ACHN (cell line): ENCODE measurements around the gene TTC39C.

Experiments used
- DNase-seq: peaks from one replicate; pipeline ENCODE4 v3.0.0-alpha.2; 2015
- in situ Hi-C: cut with HindIII; loops from 2 replicates; pipeline ENCODE4 v1.10.0; 2017; ENCODE audit warnings: low sequenced_read_pairs, low pct_ligation_motif_present, low pct_unique_long_range_greater_than_20kb

Gene TTC39C

DNA sequence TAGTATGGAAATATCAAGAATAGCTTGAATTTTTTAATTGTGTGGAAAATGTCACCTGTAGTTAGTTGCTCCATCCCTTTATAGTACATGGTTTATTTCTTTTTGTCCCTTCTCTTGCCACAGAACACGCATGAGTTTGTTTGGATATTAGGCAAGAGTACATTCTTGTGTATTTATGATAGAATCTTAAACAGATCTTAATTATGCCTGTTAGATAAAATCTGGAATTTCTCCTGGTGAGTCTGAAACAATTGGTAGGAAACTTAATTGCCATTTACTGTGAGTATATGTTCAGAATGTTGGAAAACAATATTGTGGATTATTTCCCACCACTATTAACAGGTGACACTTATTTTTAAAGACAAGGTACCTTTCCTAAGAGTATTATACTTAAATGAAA is 94.1 kb downstream of the TTC39C start:
- no peak for DNase-seq
- in situ Hi-C loops = no loop called here

DNA sequence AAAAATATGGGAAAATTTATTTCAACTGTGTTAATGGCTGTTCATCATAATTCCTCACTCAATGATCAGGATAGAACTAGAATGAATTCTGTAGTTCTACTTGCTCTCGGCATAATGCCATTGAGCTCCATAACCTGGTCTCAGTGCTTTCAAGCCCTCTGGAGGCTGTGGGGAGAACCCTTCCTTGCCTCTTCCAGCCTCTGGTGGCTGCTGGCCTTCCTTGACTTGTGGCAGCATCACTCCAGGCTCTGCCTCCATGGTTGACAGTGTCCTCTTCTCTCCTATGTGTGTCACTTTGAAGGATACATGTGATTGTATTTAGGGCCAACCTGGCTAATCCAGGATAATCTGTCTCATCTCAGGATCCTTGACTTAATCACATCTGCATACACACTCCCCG is 97.4 kb downstream of the TTC39C start:
- DNase-seq = no peak
- in situ Hi-C loops = no loop called here

DNA sequence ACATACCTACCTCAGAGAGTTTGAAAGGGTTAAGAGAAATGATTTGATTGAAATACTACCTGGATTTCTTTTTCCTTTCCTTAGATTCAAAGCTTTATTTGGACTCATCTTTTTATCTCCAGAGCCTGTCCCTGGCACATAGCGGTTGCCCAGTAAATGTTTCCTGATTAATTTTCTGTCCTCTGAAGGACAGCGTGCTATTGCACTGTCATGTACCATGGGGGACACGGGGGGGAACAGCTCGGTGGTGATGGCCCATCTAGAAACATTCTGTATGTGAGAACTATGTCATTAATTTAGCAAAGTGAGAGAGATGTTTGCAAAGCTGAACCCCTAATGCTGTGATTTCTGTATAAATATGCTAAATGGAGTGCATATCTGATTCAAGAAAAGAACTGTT is 97.9 kb downstream of the TTC39C start:
- in situ Hi-C loops = no loop called here
- DNase-seq = no peak

DNA sequence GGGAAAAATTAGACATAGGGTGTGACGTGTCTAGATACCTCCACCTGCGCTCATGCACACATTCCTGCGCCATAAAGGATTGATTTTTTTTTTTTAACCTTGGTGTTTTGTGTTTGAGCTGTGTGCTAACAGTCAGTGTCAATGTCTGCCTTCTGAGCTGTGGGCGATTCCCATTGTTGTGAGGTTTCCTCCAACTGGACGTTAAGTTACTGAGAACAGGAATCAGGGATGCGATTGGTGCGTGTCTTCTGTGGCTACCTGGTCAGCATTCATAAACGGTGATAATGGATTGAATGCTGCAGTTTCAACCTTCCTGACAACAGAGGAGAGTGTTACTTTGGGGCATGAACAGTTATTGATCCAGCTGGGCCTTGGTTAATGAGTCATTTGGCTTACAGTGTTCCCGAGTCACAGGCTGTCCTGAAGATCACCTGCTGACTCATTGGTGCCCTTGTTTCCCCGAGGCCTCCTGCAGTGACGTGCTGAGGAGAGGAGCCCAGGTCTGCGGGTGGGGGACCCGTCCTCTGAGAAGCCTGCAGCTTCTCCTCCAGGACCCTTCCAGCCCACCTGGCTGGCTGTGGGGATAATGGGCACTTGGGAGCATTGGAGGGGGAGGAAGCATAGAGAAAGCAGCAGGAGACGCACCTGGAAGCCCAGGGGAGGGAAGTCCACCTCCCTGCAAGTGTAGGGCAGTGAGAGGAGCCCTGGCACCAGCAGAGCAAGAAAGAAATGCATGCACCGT is 98.5 kb downstream of the TTC39C start:
- DNase-seq = peak; percentile 19
- in situ Hi-C loops = no loop called here

DNA sequence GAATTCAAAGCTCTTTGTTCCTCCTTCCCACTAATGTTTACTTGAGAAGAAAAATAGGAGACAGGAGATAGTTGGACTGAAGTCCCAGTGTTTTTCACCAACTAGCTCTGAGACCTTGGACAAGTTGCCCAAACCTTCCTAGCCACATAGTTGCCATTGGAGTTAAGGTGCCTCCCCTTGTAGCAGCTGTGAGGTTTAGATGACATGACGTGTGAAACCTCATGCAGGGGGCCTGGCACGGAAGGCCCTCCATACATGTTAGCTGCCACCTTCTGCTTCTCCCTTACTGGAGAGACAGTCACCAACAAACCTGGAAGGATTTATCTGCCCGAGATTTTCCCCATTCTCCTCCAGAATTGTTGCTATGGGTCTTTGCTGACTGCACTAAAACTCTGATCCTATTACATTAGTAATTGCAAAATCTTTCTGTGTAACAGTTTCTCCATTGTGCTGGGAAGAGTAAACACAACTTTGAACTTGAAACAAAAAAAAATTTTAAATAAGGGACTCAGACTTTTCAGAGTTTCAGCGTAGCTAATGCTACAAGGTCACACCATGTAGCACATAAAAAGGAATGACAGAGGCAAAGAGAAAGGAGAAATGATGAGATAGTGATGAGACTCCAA is 100.5 kb downstream of the TTC39C start:
- no peak for DNase-seq
- in situ Hi-C loops = no loop called here

DNA sequence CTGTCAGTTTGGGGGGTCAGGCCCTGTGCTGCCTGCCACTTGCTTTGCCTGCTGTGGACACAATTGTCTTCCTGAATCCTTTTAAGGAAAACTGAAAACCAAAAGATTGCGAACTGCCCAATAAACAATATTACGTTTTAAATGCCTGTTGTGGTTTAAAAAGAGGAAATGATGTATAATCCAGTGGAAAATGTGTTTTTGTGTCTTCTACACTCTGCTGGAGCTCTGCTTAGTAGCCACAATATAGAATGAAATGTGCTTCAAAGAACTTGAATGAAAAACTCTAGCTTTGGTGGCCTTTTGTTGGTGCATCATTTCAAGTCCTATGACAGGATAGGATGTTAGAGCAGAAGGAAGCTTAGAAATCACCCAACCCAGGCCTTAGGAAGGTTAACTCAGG is 101.1 kb downstream of the TTC39C start:
- no peak for DNase-seq
- in situ Hi-C loops = no loop called here

DNA sequence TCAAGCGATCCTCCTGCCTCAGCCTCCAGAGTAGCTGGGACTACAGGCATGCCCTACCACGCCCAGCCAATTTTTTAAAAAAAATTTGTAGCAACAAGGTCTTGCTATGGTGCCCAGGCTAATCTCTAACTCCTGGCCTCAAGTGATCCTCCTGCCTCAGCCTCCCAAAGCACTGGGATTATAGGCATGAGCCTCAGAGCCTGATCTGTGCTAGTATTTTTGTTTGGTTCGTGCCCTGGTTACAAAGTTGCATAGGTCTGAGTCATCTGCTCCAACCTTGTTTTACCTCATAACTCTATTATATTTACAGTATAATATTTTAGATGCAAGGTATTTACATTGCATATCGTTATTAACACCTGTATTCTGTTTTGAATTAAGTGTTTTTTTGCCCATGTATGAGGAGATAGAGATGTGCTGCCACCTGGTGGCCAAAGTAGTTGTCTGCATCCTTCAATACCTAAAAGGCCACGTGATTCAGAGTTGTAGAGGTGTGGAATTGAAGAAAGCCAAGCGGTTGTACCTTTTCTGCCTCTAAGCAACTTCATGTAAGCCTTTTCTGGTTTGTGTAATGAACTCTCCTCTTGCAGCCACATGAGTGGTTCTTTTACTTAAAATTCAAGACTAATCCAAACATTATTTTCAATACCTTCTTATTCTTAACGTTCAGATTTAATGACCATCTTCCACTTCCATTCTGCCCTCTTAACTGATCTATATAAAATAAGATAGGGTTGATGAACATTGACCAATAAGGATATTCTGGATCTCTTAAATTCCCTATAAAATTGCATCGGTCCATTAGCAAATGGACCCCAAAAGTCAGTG is 104.4 kb downstream of the TTC39C start:
- in situ Hi-C loops = no loop called here
- DNase-seq = peak; percentile 72

DNA sequence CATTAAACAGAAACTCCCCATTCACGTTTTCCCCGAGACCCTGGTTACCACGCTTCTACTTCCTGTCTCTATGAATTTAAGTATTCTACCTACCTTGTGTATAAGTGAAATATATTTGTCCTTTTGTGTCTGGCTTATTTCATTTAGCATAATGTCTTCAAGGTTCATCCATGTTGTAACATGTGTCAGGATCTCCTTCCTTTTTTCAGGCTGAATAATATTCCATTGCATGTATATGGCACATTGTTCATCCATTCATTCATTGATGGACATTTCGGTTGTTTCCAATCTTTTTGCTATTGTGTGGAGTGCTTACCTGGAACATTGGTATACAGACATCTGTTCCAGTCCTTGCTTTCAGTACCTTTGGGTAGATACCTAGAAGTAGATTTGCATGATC is 106.1 kb downstream of the TTC39C start:
- no peak for DNase-seq
- in situ Hi-C loops = no loop called here

DNA sequence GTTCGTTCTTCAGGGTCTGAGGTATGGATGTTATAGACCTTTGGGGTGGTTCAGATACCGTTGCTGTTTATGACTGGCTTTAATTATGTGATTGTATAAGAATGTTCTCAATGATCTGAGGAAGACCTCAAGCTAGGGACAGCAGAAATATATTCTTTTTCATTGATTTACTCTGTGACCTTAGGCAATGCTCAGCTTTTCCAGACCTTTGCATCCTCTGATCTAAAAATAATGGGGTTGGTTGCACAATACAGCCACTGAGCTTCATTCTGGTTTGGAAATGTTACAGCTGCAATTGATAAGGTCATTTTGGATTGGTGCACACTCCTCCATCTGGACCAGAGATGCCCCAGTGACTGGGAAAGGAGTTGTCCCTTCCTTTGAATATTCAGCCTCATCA is 107.1 kb downstream of the TTC39C start:
- in situ Hi-C loops = no loop called here

DNA sequence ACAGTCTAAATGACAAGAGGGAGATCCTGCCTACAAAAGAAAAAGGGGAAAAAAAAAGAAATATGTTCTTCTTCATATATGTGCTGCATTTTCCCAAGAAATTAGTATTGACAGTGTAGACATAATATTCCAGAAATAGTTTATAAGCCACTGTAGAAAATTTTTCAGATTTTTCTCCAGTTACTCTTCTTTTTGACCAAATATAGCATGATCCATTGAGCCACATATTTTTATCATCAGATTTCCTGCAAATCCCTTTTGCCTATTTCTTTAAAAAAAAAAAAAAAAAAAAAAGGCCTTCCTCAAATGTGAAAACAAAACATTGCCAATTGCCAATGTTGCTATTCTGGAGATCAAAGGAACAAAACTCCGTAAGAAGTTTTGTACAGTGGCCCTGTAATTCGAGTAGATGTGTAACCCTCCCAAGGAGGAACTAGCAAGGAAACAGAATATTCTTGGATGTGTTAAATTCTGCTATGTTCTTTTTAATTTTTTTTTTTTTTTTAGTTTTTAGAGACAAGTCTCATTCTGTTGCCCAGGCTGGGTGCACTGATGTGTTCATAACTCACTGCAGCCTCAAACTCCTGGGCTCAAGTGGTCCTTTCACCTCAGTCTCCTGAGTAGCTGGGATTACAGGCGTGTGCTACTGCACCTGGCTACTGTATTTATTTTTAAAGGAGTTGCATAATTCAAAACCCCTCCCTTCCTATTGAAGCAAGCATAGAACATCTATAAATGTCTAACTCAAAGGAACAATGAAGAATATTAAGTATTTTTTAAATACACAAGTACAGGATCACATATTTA is 111.8 kb downstream of the TTC39C start:
- DNase-seq = no peak
- in situ Hi-C loops = no loop called here

More for the DNA sequence above, 107.1 kb downstream of the TTC39C start:
- no peak for DNase-seq

DNA sequence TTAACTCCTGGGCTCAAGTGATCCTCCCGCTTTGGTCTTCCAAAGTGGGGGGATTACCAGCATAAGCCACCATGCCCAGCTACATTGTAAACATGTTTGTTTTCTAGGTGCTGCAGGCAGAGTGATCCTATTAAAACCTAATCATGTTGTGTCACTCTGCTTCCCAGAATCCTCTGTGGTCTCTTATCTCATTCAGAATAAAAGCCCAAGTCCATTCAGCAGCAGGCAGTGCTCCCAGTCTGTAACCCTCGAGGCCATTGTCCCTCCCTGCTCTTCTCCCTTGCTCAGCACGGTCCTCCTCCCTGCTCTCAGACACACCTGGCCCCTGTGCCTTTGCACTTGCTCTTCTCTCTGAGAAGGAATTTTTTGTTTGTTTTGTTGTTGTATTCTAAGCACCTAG is 113.2 kb downstream of the TTC39C start:
- in situ Hi-C loops = no loop called here
- DNase-seq = no peak

DNA sequence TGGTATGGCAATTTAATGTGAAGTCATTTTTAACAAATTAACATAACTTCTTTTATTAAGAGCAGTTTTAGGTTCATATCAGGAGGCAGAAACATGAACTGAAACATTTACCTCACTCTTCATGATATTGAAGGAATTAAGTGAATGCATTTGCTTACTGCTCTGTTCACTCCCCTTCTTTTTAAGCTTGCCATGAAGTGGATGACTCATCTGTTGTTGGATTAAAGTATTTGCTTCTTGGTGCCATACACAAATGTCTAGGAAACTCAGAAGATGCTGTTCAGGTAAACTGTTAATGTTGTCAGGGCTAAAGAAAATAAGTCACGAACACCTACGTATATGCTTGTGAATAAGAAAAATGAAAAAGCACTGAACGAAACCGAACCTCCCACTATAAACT is 114.1 kb downstream of the TTC39C start:
- in situ Hi-C loops = no loop called here
- no peak for DNase-seq

DNA sequence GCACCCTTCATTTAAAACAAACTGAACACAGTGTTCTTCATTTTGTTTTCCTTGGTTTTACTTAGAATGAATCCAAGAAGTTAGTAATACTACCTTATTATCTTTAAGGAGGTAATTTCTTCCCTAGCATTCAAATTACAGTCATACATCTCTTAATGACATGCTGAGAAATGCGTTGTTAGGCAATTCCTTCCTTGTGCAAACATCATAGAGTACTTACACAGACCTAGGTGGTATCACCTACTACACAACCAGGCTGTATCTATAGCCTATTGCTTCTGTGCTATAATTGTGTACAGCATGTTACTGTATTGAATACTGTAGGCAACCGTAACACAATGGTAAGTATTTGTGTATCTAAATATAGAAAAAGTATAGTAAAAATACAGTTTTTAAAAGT is 115.9 kb downstream of the TTC39C start:
- in situ Hi-C loops = no loop called here
- DNase-seq = no peak

DNA sequence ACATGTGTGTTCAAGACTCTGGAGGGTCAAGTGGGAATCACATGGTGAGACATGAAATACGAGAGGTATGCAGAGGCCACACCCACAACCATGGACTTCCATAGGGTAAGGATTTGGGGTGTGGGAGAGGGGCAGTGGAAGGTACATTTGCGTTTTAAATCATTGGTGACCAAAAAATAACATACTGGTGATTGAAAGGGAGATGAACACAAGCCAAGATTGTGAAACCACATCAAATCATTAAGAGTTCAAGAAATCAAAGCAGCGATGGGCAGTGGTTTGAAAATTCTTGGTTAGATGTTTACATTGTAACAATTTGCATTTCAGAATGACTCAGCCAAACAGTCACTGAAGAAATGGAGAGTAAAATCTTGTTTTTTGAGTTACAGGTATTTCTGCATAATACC is 122.4 kb downstream of the TTC39C start:
- in situ Hi-C loops = no loop called here
- no peak for DNase-seq

DNA sequence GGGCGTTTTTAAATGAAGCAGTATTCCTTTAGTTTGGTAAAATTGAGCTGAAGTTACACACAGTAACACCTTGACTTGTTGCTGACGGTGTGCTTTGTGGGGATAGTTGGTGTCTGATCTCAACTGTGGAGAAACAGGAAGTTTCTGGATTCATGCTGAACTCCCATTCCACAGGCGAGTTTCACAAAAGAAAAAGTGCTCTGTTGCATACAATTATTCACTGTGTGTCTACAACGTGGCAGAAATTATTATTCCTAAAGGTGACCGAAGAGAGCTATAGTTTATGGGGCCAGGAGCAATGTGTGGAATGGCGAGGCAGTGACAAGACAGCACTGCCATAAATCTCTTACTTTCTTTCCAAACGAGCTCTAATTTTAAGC is 123.8 kb downstream of the TTC39C start:
- in situ Hi-C loops = no loop called here
- DNase-seq = peak; percentile 9

DNA sequence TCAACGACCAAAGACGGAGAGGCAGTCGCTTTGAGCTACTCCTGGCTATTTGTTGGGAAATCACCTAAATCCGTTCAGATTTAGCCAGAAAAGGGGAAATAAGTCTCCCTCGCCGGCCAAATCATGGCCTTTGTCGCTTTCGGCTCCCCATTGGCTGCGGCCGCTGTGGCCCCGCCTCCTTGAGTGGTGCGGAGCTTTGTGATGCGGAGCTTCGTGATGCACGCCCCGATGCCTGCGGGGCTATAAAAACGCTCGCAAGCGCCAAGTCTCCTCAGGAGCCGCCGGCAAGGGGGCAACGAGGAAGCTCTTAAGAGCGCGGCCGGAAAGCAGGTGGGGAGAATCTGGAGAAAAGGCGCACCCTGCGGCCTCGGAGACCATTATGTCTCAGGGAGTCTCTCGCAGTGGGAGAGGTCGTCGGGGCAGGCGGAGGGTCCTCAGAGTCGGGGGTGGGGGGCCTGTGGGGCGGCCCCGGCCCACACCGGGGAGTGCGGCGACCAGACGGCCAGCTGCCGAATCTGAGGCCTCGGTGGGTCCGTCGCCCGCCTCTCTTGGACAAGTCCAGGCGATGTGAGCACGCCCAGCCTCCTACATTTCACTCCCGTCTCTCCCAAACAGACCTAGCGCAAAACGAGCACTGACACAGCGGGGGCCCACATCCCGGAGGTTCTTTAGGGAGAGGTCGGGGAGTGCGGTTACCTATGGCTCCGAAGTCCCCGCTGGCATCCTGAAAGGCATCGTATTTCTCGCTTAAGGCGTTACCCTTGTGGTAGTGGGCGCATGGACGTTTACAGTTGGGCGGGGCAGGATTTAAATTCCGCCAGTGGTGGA is 124.4 kb downstream of the TTC39C start, which contains the start of gene CABYR:
Gene CABYR, plus strand, starts transcription at position 274 of the 828 bp plus-strand sequence. CDS start 4,053 bp downstream, outside the sequence.
- in situ Hi-C loops = no loop called here
- DNase-seq = peak; percentile 92

DNA sequence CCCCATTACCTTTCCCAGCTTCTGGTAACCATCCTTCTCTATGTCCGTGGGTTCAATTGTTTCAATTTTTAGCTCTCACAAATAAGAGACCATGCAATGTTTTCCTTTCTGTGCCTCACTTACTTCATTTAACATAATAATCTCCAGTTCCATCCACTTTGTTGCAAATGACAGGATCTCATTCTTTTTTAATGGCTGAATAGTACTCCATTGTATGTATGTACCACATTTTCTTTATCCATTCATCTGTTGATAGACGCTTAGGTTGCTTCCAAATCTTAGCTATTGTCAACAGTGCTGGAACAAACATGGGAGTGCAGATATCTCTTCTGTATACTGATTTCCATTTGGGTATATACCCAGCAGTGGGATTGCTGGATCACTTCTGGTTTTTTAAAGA is 126.1 kb downstream of the TTC39C start:
- in situ Hi-C loops = no loop called here
- DNase-seq = no peak

DNA sequence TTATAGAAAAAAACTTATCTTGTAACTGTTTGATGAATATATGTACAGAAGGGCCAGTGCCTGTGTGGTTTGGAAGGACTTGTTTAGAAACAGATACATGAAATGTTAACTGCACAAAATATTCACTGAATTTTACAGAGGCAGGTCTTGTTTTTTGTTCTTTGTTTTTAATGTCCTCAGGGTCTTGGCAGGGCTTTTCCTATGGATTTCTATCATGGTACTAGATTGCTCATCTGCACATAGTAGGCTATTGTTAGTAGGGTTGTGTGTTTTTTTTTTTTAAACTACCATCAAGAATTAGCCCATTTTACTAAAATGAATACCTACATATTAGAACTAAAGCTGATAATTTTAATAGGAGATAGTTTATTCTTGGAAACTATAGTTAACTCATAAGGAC is 127.8 kb downstream of the TTC39C start:
- in situ Hi-C loops = no loop called here
- no peak for DNase-seq
